C4-2B (cell line): Measurements from ENCODE around the gene KSR2.

ENCODE experiments used
- H3K27ac ChIP-seq: fragments of 450-650 bp; 2 replicates; pipeline ENCODE4 v1.5.1; 2017
- ZFX ChIP-seq: fragments of 450-650 bp; IDR thresholded peaks from 2 replicates; pipeline ENCODE4 v1.6.1; 2017
- TF ChIP-seq, protein P1 (sequence below): fragments of 450-650 bp; conservative IDR thresholded peaks from 2 replicates; pipeline ENCODE4 v1.5.1; 2017; ENCODE audit warnings: mild to moderate bottlenecking

KSR2 gene

DNA sequence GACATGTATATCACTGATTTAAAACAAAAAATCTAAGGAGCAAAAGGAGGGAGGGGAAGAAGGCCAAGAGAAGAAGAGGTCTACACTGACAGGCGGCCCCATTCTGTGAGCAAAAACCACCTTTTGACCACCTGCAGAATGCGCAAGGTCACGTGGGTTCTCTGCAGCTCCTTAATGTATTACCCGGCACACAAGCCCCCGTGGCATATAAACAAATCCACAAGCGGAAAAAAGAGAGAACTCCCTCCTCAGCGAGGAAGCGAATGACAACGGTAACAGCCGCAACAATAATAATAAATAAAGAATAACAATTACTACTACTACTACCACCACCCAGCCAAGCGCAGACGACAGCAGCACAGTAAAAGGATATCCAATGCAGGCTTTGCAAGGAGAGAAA lies 1.3 kb downstream of the KSR2 start:
- TF ChIP-seq, protein P1, sequence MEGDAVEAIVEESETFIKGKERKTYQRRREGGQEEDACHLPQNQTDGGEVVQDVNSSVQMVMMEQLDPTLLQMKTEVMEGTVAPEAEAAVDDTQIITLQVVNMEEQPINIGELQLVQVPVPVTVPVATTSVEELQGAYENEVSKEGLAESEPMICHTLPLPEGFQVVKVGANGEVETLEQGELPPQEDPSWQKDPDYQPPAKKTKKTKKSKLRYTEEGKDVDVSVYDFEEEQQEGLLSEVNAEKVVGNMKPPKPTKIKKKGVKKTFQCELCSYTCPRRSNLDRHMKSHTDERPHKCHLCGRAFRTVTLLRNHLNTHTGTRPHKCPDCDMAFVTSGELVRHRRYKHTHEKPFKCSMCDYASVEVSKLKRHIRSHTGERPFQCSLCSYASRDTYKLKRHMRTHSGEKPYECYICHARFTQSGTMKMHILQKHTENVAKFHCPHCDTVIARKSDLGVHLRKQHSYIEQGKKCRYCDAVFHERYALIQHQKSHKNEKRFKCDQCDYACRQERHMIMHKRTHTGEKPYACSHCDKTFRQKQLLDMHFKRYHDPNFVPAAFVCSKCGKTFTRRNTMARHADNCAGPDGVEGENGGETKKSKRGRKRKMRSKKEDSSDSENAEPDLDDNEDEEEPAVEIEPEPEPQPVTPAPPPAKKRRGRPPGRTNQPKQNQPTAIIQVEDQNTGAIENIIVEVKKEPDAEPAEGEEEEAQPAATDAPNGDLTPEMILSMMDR, result no peak
- no peak for TF ChIP-seq ZFX
- H3K27ac ChIP-seq, result no peak overlapping the region

GRCh38 chr12:117967043-117967442 lies 1.7 kb downstream of the KSR2 start:
- H3K27ac ChIP-seq, result no peak overlapping the region
- TF ChIP-seq, protein P1, result no peak
- no peak for TF ChIP-seq ZFX

- TF ChIP-seq, protein P1, result no peak
- no peak for TF ChIP-seq ZFX
- H3K27ac ChIP-seq, result no peak overlapping the region
Observed at GRCh38 chr12:117966511-117966910, 2.3 kb downstream of the KSR2 start.

DNA sequence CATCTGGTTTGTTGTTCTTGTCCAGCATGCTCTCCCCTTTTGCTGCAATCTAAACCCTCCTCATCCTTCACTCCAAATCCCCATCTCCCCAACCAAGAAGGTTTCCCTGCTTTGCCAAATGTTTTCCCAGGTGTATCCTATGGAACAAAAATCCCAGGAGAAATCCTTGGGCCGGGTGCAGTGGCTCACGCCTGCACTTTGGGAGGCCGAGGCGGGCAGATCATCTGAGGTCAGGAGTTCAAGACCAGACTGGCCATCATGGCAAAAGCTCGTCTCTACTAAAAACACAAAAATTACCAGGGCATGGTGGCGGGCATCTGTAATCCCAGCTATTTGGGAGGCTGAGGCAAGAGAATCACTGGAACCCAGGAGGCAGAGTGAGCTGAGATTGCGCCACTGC lies 5.0 kb downstream of the KSR2 start:
- no peak overlapping the region for H3K27ac ChIP-seq
- TF ChIP-seq, protein P1, result no peak
- TF ChIP-seq ZFX, result no peak

DNA sequence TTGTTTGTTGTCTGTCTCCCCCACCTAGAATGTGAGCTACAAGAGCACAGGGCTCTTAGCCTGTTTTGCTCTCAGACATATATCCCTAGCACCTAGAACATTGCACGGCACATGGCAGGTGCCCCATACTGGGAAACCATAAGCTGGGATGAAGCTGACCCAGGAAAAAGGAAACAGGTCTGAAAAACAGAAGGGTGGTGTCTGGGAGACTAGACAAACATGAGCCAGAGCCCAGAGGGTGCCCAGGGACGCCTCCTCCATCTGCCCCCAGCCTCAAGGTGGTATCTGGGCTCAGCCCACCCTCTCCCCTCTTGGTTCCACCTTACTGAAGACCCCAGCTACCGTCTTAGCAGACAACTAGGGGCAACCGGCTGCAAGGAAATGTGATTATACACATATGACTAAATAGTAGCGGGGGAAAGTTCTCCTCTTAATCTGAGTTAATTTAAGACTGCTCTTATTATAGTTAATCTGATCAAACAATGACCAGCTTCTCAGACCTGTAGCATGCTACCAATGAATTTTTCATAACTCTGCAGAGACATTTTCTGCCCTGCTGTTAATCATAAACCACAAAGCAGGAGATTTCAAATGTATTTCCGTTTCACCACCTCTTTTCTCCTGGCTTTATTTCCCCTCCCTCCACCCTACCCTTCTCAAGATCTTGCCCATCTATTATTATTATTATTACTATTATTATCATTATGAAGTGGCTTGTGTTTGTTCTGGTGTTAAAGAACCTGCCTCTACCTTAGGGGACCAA lies 31.9 kb downstream of the KSR2 start:
- H3K27ac ChIP-seq, result no peak overlapping the region
- no peak for TF ChIP-seq ZFX
- TF ChIP-seq, protein P1, result no peak

DNA sequence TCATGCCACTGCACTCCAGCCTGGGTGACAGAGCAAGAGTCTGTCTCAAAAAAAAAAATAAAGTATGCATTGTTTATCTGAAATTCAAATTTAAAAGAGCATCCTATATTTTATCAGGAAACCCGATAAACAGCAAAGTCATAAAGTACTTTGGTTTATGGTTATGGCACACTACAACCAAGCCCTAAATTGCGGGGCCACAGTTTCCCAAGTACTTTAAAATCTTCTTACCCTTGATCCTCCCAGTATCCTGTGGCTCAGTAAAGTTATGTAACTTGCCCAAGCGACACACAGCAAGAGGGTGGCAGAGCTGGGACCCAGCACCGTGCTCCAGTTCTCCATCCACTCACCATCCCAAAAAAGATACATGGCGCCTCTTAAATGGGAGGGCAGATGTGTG lies 35.2 kb downstream of the KSR2 start:
- TF ChIP-seq ZFX, result no peak
- TF ChIP-seq, protein P1, result no peak
- H3K27ac ChIP-seq, result no peak overlapping the region

- no peak for TF ChIP-seq ZFX
- TF ChIP-seq, protein P1, result no peak
- H3K27ac ChIP-seq, result no peak overlapping the region
Observed at GRCh38 chr12:117926391-117926899, 42.3 kb downstream of the KSR2 start.
